Mesenchymal stem cell (in vitro differentiated cells and primary cell): ENCODE data around the gene PCYT1A.
A peak's percentile ranks its signal among the peaks of the same experiment; 100 is the strongest.
"Not testable (repeated sequence)": the region's sequence is repeated elsewhere in the genome, so short reads cannot be mapped to it uniquely, and the experiment has no call there.

Experiments used
- DNase-seq: peaks from one replicate; pipeline ENCODE4 v3.0.0-alpha.2; 2013
- H2AFZ ChIP-seq: one replicate; pipeline ENCODE4 v1.6.1; 2013; ENCODE audit warnings: low read depth, mild to moderate bottlenecking, control low read depth, inconsistent platforms, low read length, moderate library complexity
- H2AK5ac ChIP-seq: 2 replicates; pipeline ENCODE4 v1.6.1; 2013; ENCODE audit warnings: low read length, moderate library complexity, mild to moderate bottlenecking, inconsistent platforms; ENCODE audit not compliant: severe bottlenecking
- H2BK120ac ChIP-seq: one replicate; pipeline ENCODE4 v1.6.1; 2013; ENCODE audit warnings: low read depth, mild to moderate bottlenecking, inconsistent platforms, low read length, moderate library complexity
- H2BK12ac ChIP-seq, 2 experiments: one replicate each; pipeline ENCODE4 v1.6.1; 2013; ENCODE audit warnings: inconsistent platforms in 2 of 2, low read length in 2 of 2, mild to moderate bottlenecking in 2 of 2, moderate library complexity in 2 of 2, control low read depth in 1 of 2
- H2BK15ac ChIP-seq: one replicate; pipeline ENCODE4 v1.6.1; 2013; ENCODE audit warnings: mild to moderate bottlenecking, low read depth, inconsistent platforms; ENCODE audit not compliant: poor library complexity, severe bottlenecking
- H2BK5ac ChIP-seq: 2 replicates; pipeline ENCODE4 v1.6.1; 2013; ENCODE audit warnings: low read depth, mild to moderate bottlenecking, low read length, control low read depth, inconsistent platforms; ENCODE audit not compliant: poor library complexity, severe bottlenecking
- H3K14ac ChIP-seq, 2 experiments: one replicate each; pipeline ENCODE4 v1.6.1; 2013; ENCODE audit warnings: inconsistent platforms in 2 of 2, low read length in 2 of 2, control low read depth in 1 of 2, mild to moderate bottlenecking in 1 of 2, moderate library complexity in 1 of 2
- H3K18ac ChIP-seq, 2 experiments: one replicate each; pipeline ENCODE4 v1.6.1; 2013; ENCODE audit warnings: inconsistent platforms in 2 of 2, low read length in 2 of 2, control low read depth in 1 of 2, low read depth in 1 of 2, mild to moderate bottlenecking in 1 of 2
- H3K23ac ChIP-seq, 2 experiments: one replicate each; pipeline ENCODE4 v1.6.1; 2013; ENCODE audit warnings: inconsistent platforms in 2 of 2, low read length in 2 of 2, mild to moderate bottlenecking in 2 of 2, moderate library complexity in 2 of 2, control low read depth in 1 of 2
- H3K27ac ChIP-seq: 2 replicates; pipeline ENCODE4 v1.5.1; 2013; ENCODE audit warnings: mild to moderate bottlenecking, moderate library complexity, low read length, control low read depth, inconsistent platforms; ENCODE audit not compliant: poor library complexity, severe bottlenecking
- H3K27me3 ChIP-seq, 2 experiments: 2 replicates each; pipeline versions ENCODE4 v1.6.1 to v1.7.0; 2013; ENCODE audit warnings: low read length in 2 of 2, mild to moderate bottlenecking in 2 of 2, moderate library complexity in 2 of 2, control low read depth in 1 of 2, inconsistent platforms in 1 of 2; ENCODE audit not compliant: control insufficient read depth in 1 of 2, insufficient read depth in 1 of 2
- H3K36me3 ChIP-seq, 2 experiments: 2 replicates each; pipeline versions ENCODE4 v1.6.1 to v1.7.0; 2013; ENCODE audit warnings: low read length in 2 of 2, control low read depth in 1 of 2, inconsistent platforms in 1 of 2, low read depth in 1 of 2, mild to moderate bottlenecking in 1 of 2; ENCODE audit not compliant: insufficient read depth in 2 of 2, control insufficient read depth in 1 of 2
- H3K4ac ChIP-seq, 2 experiments: one replicate each; pipeline ENCODE4 v1.6.1; 2013; ENCODE audit warnings: inconsistent platforms in 2 of 2, low read length in 2 of 2, mild to moderate bottlenecking in 2 of 2, moderate library complexity in 2 of 2, control low read depth in 1 of 2, low read depth in 1 of 2
- H3K4me1 ChIP-seq: 2 replicates; pipeline ENCODE4 v1.6.1; 2013; ENCODE audit warnings: low read depth, low read length, control low read depth; ENCODE audit not compliant: control insufficient read depth, insufficient read depth
- H3K4me2 ChIP-seq: 2 replicates; pipeline ENCODE4 v1.6.1; 2013; ENCODE audit warnings: low read length, mild to moderate bottlenecking, inconsistent platforms; ENCODE audit not compliant: poor library complexity, severe bottlenecking
- H3K4me3 ChIP-seq, 2 experiments: 2 replicates each; pipeline versions ENCODE4 v1.5.1 to v1.7.0; 2013; ENCODE audit warnings: low read length in 2 of 2, mild to moderate bottlenecking in 2 of 2, control low read depth in 1 of 2, low read depth in 1 of 2; ENCODE audit not compliant: insufficient read depth in 1 of 2
- H3K79me1 ChIP-seq: replicated peaks from 2 replicates; pipeline ENCODE4 v1.6.1; 2013; ENCODE audit warnings: mild to moderate bottlenecking, control low read depth, low read length, inconsistent platforms; ENCODE audit not compliant: poor library complexity, severe bottlenecking
- H3K9ac ChIP-seq: 2 replicates; pipeline ENCODE4 v1.7.0; 2013; ENCODE audit warnings: mild to moderate bottlenecking, low read length, moderate library complexity
- H3K9me3 ChIP-seq: 2 replicates; pipeline ENCODE4 v1.7.0; 2013; ENCODE audit warnings: mild to moderate bottlenecking, low read length; ENCODE audit not compliant: control insufficient read depth
- H4K8ac ChIP-seq: one replicate; pipeline ENCODE4 v1.6.1; 2013; ENCODE audit warnings: inconsistent platforms, mild to moderate bottlenecking, low read length, moderate library complexity
- H4K91ac ChIP-seq: one replicate; pipeline ENCODE4 v1.6.1; 2013; ENCODE audit warnings: mild to moderate bottlenecking, low read length, inconsistent platforms
- WGBS: methylation state at CpG from one replicate; pipeline ENCODE4 v1.1.7; 2013; ENCODE audit warnings: mixed read lengths; 5-methylcytosine and 5-hydroxymethylcytosine counted together

Gene PCYT1A

DNA sequence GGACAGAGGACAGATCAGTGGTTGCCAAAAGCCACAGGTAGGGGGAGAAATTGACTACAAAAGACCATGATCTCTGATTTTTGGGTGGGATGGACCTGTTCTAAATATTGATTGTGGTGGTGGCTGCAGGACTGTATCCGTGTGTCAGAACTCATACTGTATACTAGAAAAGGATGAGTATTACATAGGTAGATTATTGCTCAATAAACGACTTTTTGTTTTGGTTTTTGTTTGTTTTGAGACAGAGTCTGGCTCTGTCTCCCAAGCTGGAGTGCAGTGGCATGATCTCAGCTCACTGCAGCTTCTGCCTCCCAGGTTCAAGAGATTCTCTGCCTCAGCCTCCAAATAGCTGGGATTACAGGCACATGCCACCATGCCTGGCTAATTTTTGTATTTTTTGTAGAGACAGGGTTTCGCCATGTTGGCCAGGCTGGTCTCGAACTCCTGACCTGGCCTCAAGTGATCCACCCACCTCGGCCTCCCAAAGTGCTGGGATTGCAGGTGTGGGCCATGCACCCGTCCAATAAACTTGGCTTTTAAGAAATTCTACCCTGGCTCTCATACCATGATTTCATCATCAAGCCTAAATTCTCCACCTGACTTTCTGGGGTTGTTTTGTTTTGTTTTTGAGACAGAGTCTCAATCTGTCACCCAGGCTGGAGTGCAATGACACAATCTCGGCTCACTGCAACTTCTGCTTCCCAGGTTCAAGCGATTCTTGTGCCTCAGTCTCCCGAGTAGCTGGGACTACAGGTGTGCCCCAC, 81.9 kb downstream of the PCYT1A start:
- not testable (repeated sequence) for H4K91ac ChIP-seq, H3K9ac ChIP-seq, H2BK120ac ChIP-seq, H3K27ac ChIP-seq, H3K9me3 ChIP-seq, H4K8ac ChIP-seq, H2BK15ac ChIP-seq, H3K14ac ChIP-seq, H3K4ac ChIP-seq, H3K36me3 ChIP-seq, H3K4me2 ChIP-seq, H3K23ac ChIP-seq, H2BK12ac ChIP-seq, H2AFZ ChIP-seq, H3K4me3 ChIP-seq, H3K18ac ChIP-seq, DNase-seq, H2AK5ac ChIP-seq, H2BK5ac ChIP-seq, H3K79me1 ChIP-seq
- Histone ChIP-seq H3K27me3 (peaks cover 3 to 30% of the 10 kb centered on the region in 2 experiments), H3K4me1 (peaks cover 12% of the 10 kb centered on the region)
- WGBS = 93% methylated on average over 9 of the region's 9 CpGs

DNA sequence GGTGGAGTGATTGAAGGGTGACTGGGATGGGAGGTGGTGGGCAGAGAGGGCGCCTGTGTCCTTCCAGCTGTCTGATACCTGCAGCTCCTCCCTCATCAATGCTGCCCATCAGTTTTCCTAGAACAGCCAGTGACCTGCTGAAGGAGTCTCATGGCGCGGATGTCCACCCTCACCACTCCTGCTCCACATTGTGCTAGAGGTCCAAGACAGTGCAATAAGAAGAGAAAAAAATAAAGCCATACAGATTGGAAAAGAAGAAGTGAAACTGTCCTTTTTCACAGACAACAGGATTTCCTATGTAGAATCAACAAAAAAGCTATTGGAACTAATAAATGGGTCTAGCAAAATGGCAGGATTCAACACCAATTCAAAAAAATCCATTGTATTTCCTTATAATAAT, 83.7 kb downstream of the PCYT1A start:
- H3K4ac ChIP-seq = no peak overlapping the region
- no peak overlapping the region for H3K23ac ChIP-seq
- H3K14ac ChIP-seq = peak overlapping the region in 1 of 2 experiments; percentile 2
- no peak overlapping the region for H3K4me2 ChIP-seq
- no peak overlapping the region for H2BK12ac ChIP-seq
- no peak for DNase-seq
- H4K91ac ChIP-seq = no peak overlapping the region
- H2BK5ac ChIP-seq = no peak overlapping the region
- H3K18ac ChIP-seq = no peak overlapping the region
- no peak overlapping the region for H3K4me3 ChIP-seq
- H3K79me1 ChIP-seq = no peaks in the 10 kb centered on the region
- H3K27ac ChIP-seq = no peak overlapping the region
- WGBS = no CpG with 5 or more reads among the region's 3 CpGs
- no peaks in the 10 kb centered on the region for H3K36me3 ChIP-seq
- peaks cover 5% of the 10 kb centered on the region for H3K9me3 ChIP-seq
- no peak overlapping the region for H4K8ac ChIP-seq
- H2AK5ac ChIP-seq = no peak overlapping the region
- H3K9ac ChIP-seq = no peak overlapping the region
- H2BK15ac ChIP-seq = no peak overlapping the region
- no peak overlapping the region for H2AFZ ChIP-seq
- peaks cover 0 to 21% of the 10 kb centered on the region in 2 experiments for H3K27me3 ChIP-seq
- H3K4me1 ChIP-seq = peaks cover 12% of the 10 kb centered on the region
- H2BK120ac ChIP-seq = no peak overlapping the region

DNA sequence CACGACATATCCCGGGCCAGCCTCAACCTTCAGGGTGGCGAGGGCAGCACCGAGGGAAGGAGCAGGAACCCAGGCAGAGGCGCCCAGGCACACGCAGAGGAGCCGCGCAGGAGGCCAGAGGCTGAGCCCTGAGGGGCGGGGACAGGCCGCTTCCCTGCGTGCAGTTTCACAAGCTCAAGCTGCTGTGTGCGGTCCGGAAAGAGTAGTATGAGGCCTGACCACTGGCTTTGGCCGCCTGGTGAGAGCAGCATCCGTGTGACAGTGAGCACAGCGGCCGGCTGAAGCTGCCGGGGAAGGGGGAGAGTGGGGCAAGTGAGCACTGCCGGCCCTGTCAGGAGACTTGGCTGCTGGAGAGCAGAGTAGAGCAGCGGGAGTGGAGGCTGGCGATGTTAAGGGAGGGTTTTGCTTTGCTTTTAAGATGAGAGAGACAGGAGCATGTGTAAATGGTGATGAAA, 85.0 kb downstream of the PCYT1A start:
- Histone ChIP-seq H3K23ac (no peak overlapping the region), H3K4me3 (peak overlapping the region in 1 of 2 experiments; percentile 64), H3K4me2 (peak overlapping the region; percentile 2), H3K4ac (no peak overlapping the region), H2AK5ac (no peak overlapping the region), H3K27ac (no peak overlapping the region), H2BK12ac (no peak overlapping the region), H4K91ac (no peak overlapping the region), H3K36me3 (no peaks in the 10 kb centered on the region), H2BK15ac (no peak overlapping the region), H3K9me3 (peaks cover 5% of the 10 kb centered on the region), H3K14ac (no peak overlapping the region), H2BK120ac (no peak overlapping the region), H4K8ac (no peak overlapping the region), H2AFZ (no peak overlapping the region), H2BK5ac (no peak overlapping the region), H3K9ac (peak overlapping the region; percentile 54), H3K18ac (no peak overlapping the region), H3K4me1 (peaks cover 6% of the 10 kb centered on the region), H3K79me1 (no peaks in the 10 kb centered on the region), H3K27me3 (peaks cover 0 to 15% of the 10 kb centered on the region in 2 experiments)
- peak; percentile 65 for DNase-seq
- WGBS = 71% methylated on average over 21 of the region's 21 CpGs

DNA sequence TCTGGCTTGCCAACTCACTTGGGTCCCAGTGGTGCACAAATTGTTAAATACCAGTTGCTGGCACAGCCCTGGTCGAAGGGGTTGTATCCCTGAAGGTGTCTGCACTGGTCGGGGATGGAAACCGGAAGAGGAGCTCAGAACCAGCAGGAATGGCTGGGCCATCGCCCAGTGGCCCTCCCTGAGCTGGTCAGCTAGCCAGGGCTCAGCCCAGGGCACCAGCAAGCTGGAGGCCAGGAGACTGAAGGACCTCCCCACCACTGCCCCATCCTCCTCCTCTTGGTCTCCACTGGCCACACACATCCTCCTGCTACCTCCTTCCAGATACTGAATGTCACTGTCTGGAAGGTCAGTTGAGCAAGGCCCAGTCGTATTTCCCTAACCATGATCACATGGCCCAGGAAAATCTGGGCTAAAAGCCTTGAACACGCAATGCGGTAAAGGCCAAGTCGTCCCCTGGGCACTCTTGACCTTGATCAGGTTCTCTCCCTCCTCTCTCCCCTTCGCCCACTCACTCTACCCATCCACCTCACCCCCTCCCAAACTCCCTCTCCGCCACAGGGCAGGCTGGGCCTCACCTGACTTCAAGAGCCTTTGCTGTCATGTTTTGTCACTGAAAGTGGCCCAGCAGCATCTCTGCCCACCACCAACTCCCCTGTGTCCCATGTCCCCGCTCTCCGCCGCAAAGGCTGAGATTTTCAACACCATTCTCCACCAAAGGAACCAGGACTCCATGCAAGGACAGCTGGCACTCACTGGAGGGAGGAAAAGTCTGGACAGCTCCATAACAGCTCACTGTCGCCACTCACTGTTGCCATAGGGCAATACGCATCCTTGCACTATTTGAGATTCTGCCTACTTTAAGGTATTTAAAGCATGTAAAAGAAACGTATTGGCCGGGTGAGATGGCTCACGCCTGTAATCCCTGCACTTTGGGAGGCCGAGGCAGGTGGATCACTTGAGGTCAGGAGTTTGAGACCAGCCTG, 88.5 kb downstream of the PCYT1A start:
- Histone ChIP-seq H3K36me3 (no peaks in the 10 kb centered on the region), H2AFZ (no peak overlapping the region), H3K9ac (no peak overlapping the region), H2BK120ac (no peak overlapping the region), H2AK5ac (no peak overlapping the region), H3K9me3 (no peaks in the 10 kb centered on the region), H3K4ac (no peak overlapping the region), H2BK5ac (no peak overlapping the region), H4K91ac (no peak overlapping the region), H3K4me3 (no peak overlapping the region), H4K8ac (no peak overlapping the region), H3K27ac (no peak overlapping the region), H3K14ac (no peak overlapping the region), H3K23ac (no peak overlapping the region), H3K27me3 (peaks cover 0 to 5% of the 10 kb centered on the region in 2 experiments), H3K4me1 (peaks cover 7% of the 10 kb centered on the region), H2BK15ac (no peak overlapping the region), H2BK12ac (no peak overlapping the region), H3K18ac (no peak overlapping the region), H3K79me1 (no peaks in the 10 kb centered on the region), H3K4me2 (no peak overlapping the region)
- 86% methylated on average over 18 of the region's 19 CpGs for WGBS
- DNase-seq = no peak
